Keratinocyte (primary cell): ENCODE measurements around the gene DNHD1. TPM values are rescaled to one million over a fixed set of nuclear protein-coding genes. Genes with fewer than 3 reads are reported as not detected.

ENCODE experiments used
- DNase-seq: peaks from one replicate; pipeline ENCODE4 v3.0.0-alpha.2; 2011; ENCODE audit warnings: low read depth, missing footprints, low spot score
- FAIRE-seq: peaks from 2 replicates; lab custom pipeline; 2011; peaks lifted over from hg19 to GRCh38; lab: Jason Lieb, UNC
- H2AFZ ChIP-seq: 2 replicates; pipeline ENCODE4 v1.6.0; 2012; ENCODE audit warnings: low read length, control low read depth, inconsistent platforms; ENCODE audit not compliant: control insufficient read depth
- H3K27ac ChIP-seq: 2 replicates; pipeline ENCODE4 v1.5.1; 2011; ENCODE audit warnings: low read length; ENCODE audit not compliant: control insufficient read depth, insufficient read depth
- H3K27me3 ChIP-seq: 3 replicates; pipeline ENCODE4 v1.6.0; 2011; ENCODE audit warnings: low read length; ENCODE audit not compliant: control insufficient read depth, insufficient read depth; ENCODE audit errors: extremely low read depth
- H3K36me3 ChIP-seq, 2 experiments: 2 replicates in 1 of 2; 3 replicates in 1 of 2; pipeline ENCODE4 v1.5.1; 2011; ENCODE audit warnings: low read length in 2 of 2, mild to moderate bottlenecking in 1 of 2; ENCODE audit not compliant: control insufficient read depth in 2 of 2, insufficient read depth in 2 of 2; ENCODE audit errors: extremely low read depth in 1 of 2
- H3K4me1 ChIP-seq: 3 replicates; pipeline ENCODE4 v1.5.1; 2011; ENCODE audit warnings: low read length; ENCODE audit not compliant: control insufficient read depth, insufficient read depth; ENCODE audit errors: extremely low read depth
- H3K4me2 ChIP-seq: 3 replicates; pipeline ENCODE4 v1.6.0; 2011; ENCODE audit warnings: low read depth, low read length; ENCODE audit not compliant: control insufficient read depth, insufficient read depth; ENCODE audit errors: extremely low read depth
- H3K4me3 ChIP-seq, 3 experiments: fragments of 200-600 bp in 1 of 3; sonication (generic) in 1 of 3; 2 replicates in 2 of 3; 3 replicates in 1 of 3; pipeline ENCODE4 v1.5.1; 2011 to 2016; ENCODE audit warnings: low read length in 3 of 3, mild to moderate bottlenecking in 3 of 3, control low read depth in 2 of 3, inconsistent platforms in 1 of 3, low read depth in 1 of 3, mixed read lengths in 1 of 3, mixed run types in 1 of 3, moderate library complexity in 1 of 3; ENCODE audit not compliant: control insufficient read depth in 2 of 3, insufficient read depth in 2 of 3; ENCODE audit errors: extremely low read depth in 1 of 3
- H3K79me2 ChIP-seq: 2 replicates; pipeline ENCODE4 v1.6.0; 2012; ENCODE audit warnings: low read length; ENCODE audit not compliant: control insufficient read depth, insufficient read depth
- H3K9ac ChIP-seq: 3 replicates; pipeline ENCODE4 v1.6.0; 2011; ENCODE audit warnings: low read length; ENCODE audit not compliant: control insufficient read depth, insufficient read depth; ENCODE audit errors: extremely low read depth
- H3K9me1 ChIP-seq: 3 replicates; pipeline ENCODE4 v1.6.0; 2011; ENCODE audit warnings: low read length; ENCODE audit not compliant: control insufficient read depth, insufficient read depth; ENCODE audit errors: extremely low read depth
- H3K9me3 ChIP-seq: 2 replicates; pipeline ENCODE4 v1.5.1; 2012; ENCODE audit warnings: low read depth, low read length; ENCODE audit not compliant: control insufficient read depth
- H4K20me1 ChIP-seq: 3 replicates; pipeline ENCODE4 v1.6.0; 2011; ENCODE audit warnings: low read length; ENCODE audit not compliant: control insufficient read depth, insufficient read depth; ENCODE audit errors: extremely low read depth
- CTCF ChIP-seq, 3 experiments: IDR thresholded peaks in 1 of 3; conservative IDR thresholded peaks in 1 of 3; optimal IDR thresholded peaks in 1 of 3; 2 replicates in 2 of 3; 3 replicates in 1 of 3; pipeline versions ENCODE3 to v1.5.1; 2011; ENCODE audit warnings: low read length in 3 of 3, mild to moderate bottlenecking in 3 of 3, moderate library complexity in 2 of 3, control low read depth in 1 of 3, inconsistent platforms in 1 of 3; ENCODE audit not compliant: insufficient read depth in 2 of 3; ENCODE audit errors: extremely low read depth in 1 of 3
- EZH2 ChIP-seq: IDR thresholded peaks from one replicate; pipeline ENCODE4 v1.6.1; 2012; ENCODE audit warnings: inconsistent platforms, mild to moderate bottlenecking, low read length, moderate library complexity
- dilution Hi-C: fragments of 300-500 bp; cut with MboI; formaldehyde crosslinking; loops from one replicate; pipeline ENCODE4 v1.7.0; 2020; ENCODE audit warnings: low sequenced_read_pairs; ENCODE audit not compliant: extremely low pct_ligation_motif_present
- polyA plus RNA-seq, 5 experiments: library from polyadenylated mRNA; depleted of rRNA in 3 of 5; stranded (reverse) in 3 of 5; stranded (forward) in 1 of 5; unstranded in 1 of 5; fragments of >200 nt; gene quantifications; 1 replicate in 1 of 5; 2 replicates in 3 of 5; 3 replicates in 1 of 5; pipeline versions ENCODE4 v1.2.1 to v1.2.3, GENCODE V29; 2011 to 2012; ENCODE audit warnings: missing spikeins in 2 of 5, low read depth in 1 of 5, low replicate concordance in 1 of 5

Gene DNHD1
- polyA plus RNA-seq, 1 donor (not counting 4 experiments of a cell fraction or from before 2014, with no cell fraction given), result 2.9 TPM

GRCh38 chr11:6498121-6498520 lies 1.0 kb downstream of the DNHD1 start:
- H3K27ac ChIP-seq, result no peak overlapping the region
- no peaks in the 10 kb centered on the region for H3K9me1 ChIP-seq
- no peak overlapping the region for H3K9ac ChIP-seq
- H4K20me1 ChIP-seq, result no peaks in the 10 kb centered on the region
- H3K79me2 ChIP-seq, result no peaks in the 10 kb centered on the region
- peaks cover under 1% of the 10 kb centered on the region for H3K4me1 ChIP-seq
- dilution Hi-C loops, result no loop called here
- no peak overlapping the region for H3K4me2 ChIP-seq
- DNase-seq, result no peak
- no peak for FAIRE-seq
- H3K4me3 ChIP-seq, result no peak overlapping the region
- H2AFZ ChIP-seq, result no peak overlapping the region
- H3K36me3 ChIP-seq, result peaks cover 2 to 12% of the 10 kb centered on the region in 2 experiments
- no peaks in the 10 kb centered on the region for H3K9me3 ChIP-seq
- TF ChIP-seq CTCF (optimal IDR thresholded peaks at IDR 0.05 in 1 of 3, IDR thresholded peaks at IDR 0.05 in 1 of 3, conservative IDR thresholded peaks at IDR 0.05 in 1 of 3; ENCODE audit: extremely low read depth in 1 of 3, insufficient read depth in 2 of 3, low read length in 3 of 3) (no peak), EZH2 (no peak)
- no peaks in the 10 kb centered on the region for H3K27me3 ChIP-seq

DNA sequence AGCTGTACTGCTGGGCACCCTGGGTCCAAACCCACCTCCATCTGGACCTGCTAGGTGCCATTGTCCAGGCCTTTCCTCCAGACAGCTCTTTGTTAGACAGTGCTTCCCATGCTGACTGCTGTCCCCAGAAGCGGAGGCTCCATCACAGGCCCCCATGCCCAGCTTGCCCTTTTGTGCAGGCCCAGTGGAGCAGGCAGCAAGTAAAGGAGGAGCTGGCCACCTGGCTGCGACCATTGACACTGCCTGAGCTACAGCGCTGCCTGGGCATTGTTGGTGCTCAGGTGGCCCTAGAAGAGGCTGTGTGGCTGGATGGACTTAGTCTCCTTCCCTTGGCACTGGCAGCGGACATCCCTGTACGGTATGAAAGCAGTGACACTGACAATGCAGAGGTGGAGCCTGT lies 1.5 kb downstream of the DNHD1 start:
- Histone ChIP-seq H3K4me3 (no peak overlapping the region), H3K36me3 (peaks cover 2 to 12% of the 10 kb centered on the region in 2 experiments), H3K27ac (no peak overlapping the region), H3K4me1 (peaks cover 4% of the 10 kb centered on the region), H2AFZ (no peak overlapping the region), H3K9me1 (no peaks in the 10 kb centered on the region), H3K9me3 (no peaks in the 10 kb centered on the region), H3K9ac (no peak overlapping the region), H3K27me3 (no peaks in the 10 kb centered on the region), H3K4me2 (no peak overlapping the region), H4K20me1 (no peaks in the 10 kb centered on the region), H3K79me2 (no peaks in the 10 kb centered on the region)
- FAIRE-seq, result no peak
- TF ChIP-seq EZH2 (no peak), CTCF (optimal IDR thresholded peaks at IDR 0.05 in 1 of 3, IDR thresholded peaks at IDR 0.05 in 1 of 3, conservative IDR thresholded peaks at IDR 0.05 in 1 of 3; ENCODE audit: extremely low read depth in 1 of 3, insufficient read depth in 2 of 3, low read length in 3 of 3) (no peak)
- dilution Hi-C loops, result no loop called here
- DNase-seq, result no peak
